Activated CD8-positive, alpha-beta T cell treated with anti-CD3 and anti-CD28 coated beads for 36 hours (primary cell): Measurements from ENCODE around the gene SUSD2. TPM values are rescaled to one million over a fixed set of nuclear protein-coding genes. Genes with fewer than 3 reads are reported as not detected.

Experiments
- ATAC-seq: fragments of 200-7000 bp; cut with Tn5 transposase; one replicate; pipeline ENCODE4 v1.10.0; 2021; ENCODE audit warnings: mild to moderate bottlenecking, moderate library complexity
- CTCF ChIA-PET: fragments of 350-600 bp; sonication (Branson Sonifier 250); formaldehyde crosslinking; loops from one replicate; lab custom pipeline; 2021; ENCODE audit warnings: antibody characterized with exemption; lab: Charles Lee
- POLR2A ChIA-PET: fragments of 350-600 bp; sonication (Branson Sonifier 250); formaldehyde crosslinking; loops from one replicate; lab custom pipeline; 2021; ENCODE audit warnings: antibody characterized with exemption; lab: Charles Lee
- DNase-seq: peaks from one replicate; pipeline ENCODE4 v3.0.0-alpha.2; 2020
- H3K27ac Mint-ChIP-seq: one replicate; pipeline ENCODE4 v1.8.0; 2021; ENCODE audit warnings: mild to moderate bottlenecking, mixed read lengths
- H3K27me3 Mint-ChIP-seq: one replicate; pipeline ENCODE4 v1.8.0; 2021; ENCODE audit warnings: mixed read lengths
- H3K36me3 Mint-ChIP-seq: one replicate; pipeline ENCODE4 v1.8.0; 2021; ENCODE audit warnings: low read depth, mixed read lengths
- H3K4me1 Mint-ChIP-seq: one replicate; pipeline ENCODE4 v1.8.0; 2021; ENCODE audit warnings: low read depth, mixed read lengths
- H3K4me3 Mint-ChIP-seq: one replicate; pipeline ENCODE4 v1.8.0; 2021; ENCODE audit warnings: mild to moderate bottlenecking, moderate library complexity, mixed read lengths
- H3K9me3 Mint-ChIP-seq: one replicate; pipeline ENCODE4 v1.8.0; 2021; ENCODE audit warnings: mixed read lengths
- intact Hi-C: fragments of 100-400 bp; cut with micrococcal nuclease; formaldehyde crosslinking; loops from one replicate; pipeline ENCODE4 v1.10.0; 2022
- total RNA-seq, 2 experiments: library from RNA; stranded (reverse); gene quantifications; one replicate each; pipeline ENCODE4 v1.2.3, GENCODE V29; 2021
- TF ChIP-seq, protein P1 (sequence below): fragments of 200-600 bp; IDR thresholded peaks from one replicate; pipeline ENCODE4 v1.8.0; 2022; ENCODE audit warnings: antibody characterized with exemption, mild to moderate bottlenecking

SUSD2 gene
- total RNA-seq, 2 experiments from 2014 or later, result 0.65 to 0.95 TPM

GRCh38 chr22:24146194-24146616 lies 35.1 kb upstream of the SUSD2 start:
- CTCF ChIA-PET, result interaction anchor here (1.1 to 1.3 kb wide), 4 partner anchors 9 to 12 kb away, joined by 3 to 4 read pairs (median 4); no protein-coding TSS in a partner anchor
- intact Hi-C loops, result no loop called here
- peak; percentile 69 for ATAC-seq
- Mint-ChIP-seq H3K4me3 (peak overlapping the region; percentile 1), H3K9me3 (no peaks in the 10 kb centered on the region), H3K4me1 (peaks cover 82% of the 10 kb centered on the region), H3K36me3 (peaks cover 12% of the 10 kb centered on the region), H3K27ac (peak overlapping the region; percentile 68), H3K27me3 (no peaks in the 10 kb centered on the region)
- DNase-seq, result peak; percentile 49
- TF ChIP-seq, protein P1, sequence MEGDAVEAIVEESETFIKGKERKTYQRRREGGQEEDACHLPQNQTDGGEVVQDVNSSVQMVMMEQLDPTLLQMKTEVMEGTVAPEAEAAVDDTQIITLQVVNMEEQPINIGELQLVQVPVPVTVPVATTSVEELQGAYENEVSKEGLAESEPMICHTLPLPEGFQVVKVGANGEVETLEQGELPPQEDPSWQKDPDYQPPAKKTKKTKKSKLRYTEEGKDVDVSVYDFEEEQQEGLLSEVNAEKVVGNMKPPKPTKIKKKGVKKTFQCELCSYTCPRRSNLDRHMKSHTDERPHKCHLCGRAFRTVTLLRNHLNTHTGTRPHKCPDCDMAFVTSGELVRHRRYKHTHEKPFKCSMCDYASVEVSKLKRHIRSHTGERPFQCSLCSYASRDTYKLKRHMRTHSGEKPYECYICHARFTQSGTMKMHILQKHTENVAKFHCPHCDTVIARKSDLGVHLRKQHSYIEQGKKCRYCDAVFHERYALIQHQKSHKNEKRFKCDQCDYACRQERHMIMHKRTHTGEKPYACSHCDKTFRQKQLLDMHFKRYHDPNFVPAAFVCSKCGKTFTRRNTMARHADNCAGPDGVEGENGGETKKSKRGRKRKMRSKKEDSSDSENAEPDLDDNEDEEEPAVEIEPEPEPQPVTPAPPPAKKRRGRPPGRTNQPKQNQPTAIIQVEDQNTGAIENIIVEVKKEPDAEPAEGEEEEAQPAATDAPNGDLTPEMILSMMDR, result no peak
- POLR2A ChIA-PET, result interaction anchor here (1.1 kb wide), 1 partner anchor 11 kb away, joined by 3 read pairs; no protein-coding TSS in a partner anchor

- intact Hi-C loops, result no loop called here
- no peak overlapping the region for H3K27ac Mint-ChIP-seq
- DNase-seq, result no peak
- ATAC-seq, result no peak
- no peaks in the 10 kb centered on the region for H3K9me3 Mint-ChIP-seq
- peaks cover 13% of the 10 kb centered on the region for H3K36me3 Mint-ChIP-seq
- ChIA-PET POLR2A (interaction anchor here (0.9 kb wide), 1 partner anchor 8 kb away, joined by 4 read pairs; no protein-coding TSS in a partner anchor), CTCF (interaction anchor here (1.1 to 1.2 kb wide), 3 partner anchors 8 to 11 kb away, joined by 3 to 4 read pairs (median 4); no protein-coding TSS in a partner anchor)
- no peak overlapping the region for H3K4me3 Mint-ChIP-seq
- TF ChIP-seq, protein P1, result no peak
- H3K4me1 Mint-ChIP-seq, result peaks cover 82% of the 10 kb centered on the region
- H3K27me3 Mint-ChIP-seq, result no peaks in the 10 kb centered on the region
Observed at GRCh38 chr22:24146791-24147353, 34.4 kb upstream of the SUSD2 start.

- CTCF ChIA-PET, result no interaction called here
- no peak overlapping the region for H3K27ac Mint-ChIP-seq
- H3K4me1 Mint-ChIP-seq, result peaks cover 82% of the 10 kb centered on the region
- H3K4me3 Mint-ChIP-seq, result no peak overlapping the region
- TF ChIP-seq, protein P1, result no peak
- H3K9me3 Mint-ChIP-seq, result no peaks in the 10 kb centered on the region
- ATAC-seq (no peak), DNase-seq (no peak)
- POLR2A ChIA-PET, result interaction anchor here (0.9 to 1.1 kb wide), 2 partner anchors 7 to 10 kb away, joined by 4 read pairs; no protein-coding TSS in a partner anchor
- intact Hi-C loops, result no loop called here
- H3K36me3 Mint-ChIP-seq, result peaks cover 13% of the 10 kb centered on the region
- no peaks in the 10 kb centered on the region for H3K27me3 Mint-ChIP-seq
Observed at GRCh38 chr22:24147666-24148065, 33.6 kb upstream of the SUSD2 start.

- ChIA-PET POLR2A (interaction anchor here (0.6 to 1.1 kb wide), 2 partner anchors 9 to 40 kb away, joined by 3 to 4 read pairs; no protein-coding TSS in a partner anchor), CTCF (interaction anchor here (2.1 kb wide), 1 partner anchor 27 kb away, joined by 5 read pairs; no protein-coding TSS in a partner anchor)
- TF ChIP-seq, protein P1, result no peak
- Mint-ChIP-seq H3K4me1 (peaks cover 83% of the 10 kb centered on the region), H3K27ac (no peak overlapping the region), H3K9me3 (no peaks in the 10 kb centered on the region), H3K36me3 (peaks cover 9% of the 10 kb centered on the region), H3K27me3 (no peaks in the 10 kb centered on the region), H3K4me3 (no peak overlapping the region)
- intact Hi-C loops, result no loop called here
- no peak for DNase-seq
- ATAC-seq, result no peak
Observed at GRCh38 chr22:24148266-24149197, 32.8 kb upstream of the SUSD2 start.
